Osteocyte (in vitro differentiated cells): ENCODE data around the gene MRPS26. TPM values are rescaled to one million over a fixed set of nuclear protein-coding genes. Genes with fewer than 3 reads are reported as not detected.

ENCODE experiments used
- DNase-seq: peaks from one replicate; pipeline ENCODE4 v3.0.0; 2021; ENCODE audit warnings: mixed read lengths; ENCODE audit not compliant: unreplicated experiment; ENCODE audit errors: extremely low spot score
- H3K27ac Mint-ChIP-seq: one replicate; pipeline ENCODE4 v1.8.0; 2021; ENCODE audit warnings: mild to moderate bottlenecking, mixed read lengths; ENCODE audit not compliant: unreplicated experiment
- H3K27me3 Mint-ChIP-seq: one replicate; pipeline ENCODE4 v1.8.0; 2021; ENCODE audit warnings: mixed read lengths; ENCODE audit not compliant: unreplicated experiment
- H3K36me3 Mint-ChIP-seq: one replicate; pipeline ENCODE4 v1.8.0; 2021; ENCODE audit warnings: mixed read lengths; ENCODE audit not compliant: unreplicated experiment
- H3K4me1 Mint-ChIP-seq: one replicate; pipeline ENCODE4 v1.8.0; 2021; ENCODE audit warnings: mixed read lengths; ENCODE audit not compliant: unreplicated experiment
- H3K4me3 Mint-ChIP-seq: one replicate; pipeline ENCODE4 v1.8.0; 2021; ENCODE audit warnings: mild to moderate bottlenecking, moderate library complexity, mixed read lengths; ENCODE audit not compliant: unreplicated experiment
- H3K9me3 Mint-ChIP-seq: one replicate; pipeline ENCODE4 v1.8.0; 2021; ENCODE audit warnings: mixed read lengths; ENCODE audit not compliant: unreplicated experiment
- CTCF ChIP-seq: fragments of 200-600 bp; sonication (generic); IDR thresholded peaks from 2 replicates; pipeline ENCODE4 v1.5.0; 2021; ENCODE audit warnings: antibody characterized with exemption, mild to moderate bottlenecking, moderate library complexity
- total RNA-seq: library from RNA; stranded (reverse); gene quantifications from 2 replicates; pipeline ENCODE4 v1.2.1, GENCODE V29; 2021

The MRPS26 gene
- total RNA-seq, 1 donor from 2014 or later: 44.4 TPM

GRCh38 chr20:3080939-3081388 lies 35.1 kb downstream of the MRPS26 start:
- H3K4me1 Mint-ChIP-seq: peaks cover 3% of the 10 kb centered on the region
- H3K9me3 Mint-ChIP-seq: no peaks in the 10 kb centered on the region
- H3K4me3 Mint-ChIP-seq: no peak overlapping the region
- TF ChIP-seq CTCF: no peak
- H3K27ac Mint-ChIP-seq: no peak overlapping the region
- no peak for DNase-seq
- no peaks in the 10 kb centered on the region for H3K36me3 Mint-ChIP-seq
- H3K27me3 Mint-ChIP-seq: peaks cover 57% of the 10 kb centered on the region

- TF ChIP-seq CTCF: no peak
- DNase-seq: no peak
- H3K9me3 Mint-ChIP-seq: no peaks in the 10 kb centered on the region
- peak overlapping the region; percentile 44 for H3K4me3 Mint-ChIP-seq
- H3K36me3 Mint-ChIP-seq: no peaks in the 10 kb centered on the region
- H3K4me1 Mint-ChIP-seq: peaks cover 3% of the 10 kb centered on the region
- H3K27me3 Mint-ChIP-seq: peaks cover 57% of the 10 kb centered on the region
- H3K27ac Mint-ChIP-seq: no peak overlapping the region
These were observed 35.8 kb downstream of the MRPS26 start for GRCh38 chr20:3081641-3082040.

GRCh38 chr20:3082306-3082951 lies 36.6 kb downstream of the MRPS26 start:
- Mint-ChIP-seq H3K36me3 (no peaks in the 10 kb centered on the region), H3K27me3 (peaks cover 57% of the 10 kb centered on the region), H3K4me3 (peak overlapping the region; percentile 44), H3K27ac (no peak overlapping the region), H3K9me3 (no peaks in the 10 kb centered on the region), H3K4me1 (peaks cover 3% of the 10 kb centered on the region)
- no peak for TF ChIP-seq CTCF
- no peak for DNase-seq

- peaks cover 50% of the 10 kb centered on the region for H3K27me3 Mint-ChIP-seq
- no peak for TF ChIP-seq CTCF
- peak overlapping the region; percentile 44 for H3K4me3 Mint-ChIP-seq
These were observed 37.4 kb downstream of the MRPS26 start for GRCh38 chr20:3082955-3083952.

More at GRCh38 chr20:3082955-3083952, 37.4 kb downstream of the MRPS26 start:
- no peak for DNase-seq
- H3K36me3 Mint-ChIP-seq: no peaks in the 10 kb centered on the region
- peaks cover 3% of the 10 kb centered on the region for H3K4me1 Mint-ChIP-seq
- no peaks in the 10 kb centered on the region for H3K9me3 Mint-ChIP-seq
- no peak overlapping the region for H3K27ac Mint-ChIP-seq
